HUES64 (cell line): Measurements from ENCODE around the gene MACROD2.
A peak's percentile ranks its signal among the peaks of the same experiment; 100 is the strongest.

Experiments
- H3K27ac ChIP-seq: 2 replicates; pipeline ENCODE4 v1.7.0; 2013; ENCODE audit warnings: low read depth, low read length, inconsistent platforms
- H3K27me3 ChIP-seq: 2 replicates; pipeline ENCODE4 v1.6.1; 2013; ENCODE audit warnings: mild to moderate bottlenecking, low read length; ENCODE audit not compliant: insufficient read depth
- H3K36me3 ChIP-seq: 2 replicates; pipeline ENCODE4 v1.6.1; 2013; ENCODE audit warnings: mild to moderate bottlenecking, low read length; ENCODE audit not compliant: insufficient read depth
- H3K4me1 ChIP-seq: 2 replicates; pipeline ENCODE4 v1.6.1; 2013; ENCODE audit warnings: mild to moderate bottlenecking, low read length, moderate library complexity; ENCODE audit not compliant: insufficient read depth
- H3K4me3 ChIP-seq: 2 replicates; pipeline ENCODE4 v1.5.1; 2013; ENCODE audit warnings: mild to moderate bottlenecking, low read length, moderate library complexity
- H3K9ac ChIP-seq: 2 replicates; pipeline ENCODE4 v1.6.1; 2013; ENCODE audit warnings: mild to moderate bottlenecking, low read depth, low read length
- H3K9me3 ChIP-seq: 2 replicates; pipeline ENCODE4 v1.6.1; 2013; ENCODE audit warnings: low read depth, low read length; ENCODE audit not compliant: insufficient read depth
- WGBS: fragments of 150-250, 120-280 bp; methylation state at CpG from one replicate; pipeline ENCODE4 v1.1.7; 2013; ENCODE audit warnings: missing lambda C conversion rate; 5-methylcytosine and 5-hydroxymethylcytosine counted together

MACROD2 gene

GRCh38 chr20:14955399-14955798 lies 960.1 kb downstream of the MACROD2 start:
- 95% methylated on average over 4 of the region's 4 CpGs for WGBS
- Histone ChIP-seq H3K9ac (no peak overlapping the region), H3K4me3 (no peak overlapping the region), H3K36me3 (no peaks in the 10 kb centered on the region), H3K27me3 (no peaks in the 10 kb centered on the region), H3K9me3 (no peaks in the 10 kb centered on the region), H3K4me1 (peaks cover 31% of the 10 kb centered on the region), H3K27ac (peak overlapping the region; percentile 14; the same call in 1 of the 2 replicates)

GRCh38 chr20:14956026-14956425 lies 960.7 kb downstream of the MACROD2 start:
- Histone ChIP-seq H3K36me3 (no peaks in the 10 kb centered on the region), H3K4me1 (peaks cover 25% of the 10 kb centered on the region)
- 91% methylated on average over 2 of the region's 3 CpGs for WGBS

GRCh38 chr20:14956538-14956937 lies 961.2 kb downstream of the MACROD2 start:
- Histone ChIP-seq H3K4me3 (no peak overlapping the region), H3K36me3 (no peaks in the 10 kb centered on the region), H3K27me3 (no peaks in the 10 kb centered on the region), H3K4me1 (peaks cover 22% of the 10 kb centered on the region), H3K27ac (no peak overlapping the region), H3K9ac (no peak overlapping the region), H3K9me3 (no peaks in the 10 kb centered on the region)
- WGBS = 88% methylated on average over 5 of the region's 5 CpGs

More at GRCh38 chr20:14956026-14956425, 960.7 kb downstream of the MACROD2 start:
- Histone ChIP-seq H3K27me3 (no peaks in the 10 kb centered on the region), H3K9ac (no peak overlapping the region), H3K4me3 (no peak overlapping the region), H3K27ac (no peak overlapping the region), H3K9me3 (no peaks in the 10 kb centered on the region)

GRCh38 chr20:14957402-14957801 lies 962.1 kb downstream of the MACROD2 start:
- Histone ChIP-seq H3K4me3 (no peak overlapping the region), H3K9me3 (no peaks in the 10 kb centered on the region), H3K4me1 (peaks cover 16% of the 10 kb centered on the region), H3K36me3 (no peaks in the 10 kb centered on the region), H3K9ac (no peak overlapping the region), H3K27ac (no peak overlapping the region), H3K27me3 (no peaks in the 10 kb centered on the region)
- 90% methylated on average over 4 of the region's 4 CpGs for WGBS

GRCh38 chr20:14958626-14959025 lies 963.3 kb downstream of the MACROD2 start:
- Histone ChIP-seq H3K9me3 (no peaks in the 10 kb centered on the region), H3K27me3 (no peaks in the 10 kb centered on the region), H3K27ac (no peak overlapping the region), H3K4me3 (no peak overlapping the region), H3K4me1 (peaks cover 26% of the 10 kb centered on the region), H3K9ac (no peak overlapping the region), H3K36me3 (no peaks in the 10 kb centered on the region)

- H3K27ac ChIP-seq = no peak overlapping the region
- 96% methylated on average over 7 of the region's 7 CpGs for WGBS
- H3K9ac ChIP-seq = no peak overlapping the region
- H3K4me3 ChIP-seq = no peak overlapping the region
- H3K36me3 ChIP-seq = no peaks in the 10 kb centered on the region
- peaks cover 29% of the 10 kb centered on the region for H3K4me1 ChIP-seq
- no peaks in the 10 kb centered on the region for H3K9me3 ChIP-seq
- no peaks in the 10 kb centered on the region for H3K27me3 ChIP-seq
Observed at GRCh38 chr20:14959506-14960475, 964.5 kb downstream of the MACROD2 start.

- H3K4me1 ChIP-seq = peaks cover 22% of the 10 kb centered on the region
- no peaks in the 10 kb centered on the region for H3K27me3 ChIP-seq
- no peak overlapping the region for H3K27ac ChIP-seq
- WGBS = 100% methylated on average over 1 of the region's 3 CpGs
- H3K9ac ChIP-seq = no peak overlapping the region
- no peaks in the 10 kb centered on the region for H3K9me3 ChIP-seq
- no peak overlapping the region for H3K4me3 ChIP-seq
- no peaks in the 10 kb centered on the region for H3K36me3 ChIP-seq
Observed at GRCh38 chr20:14960831-14961230, 965.5 kb downstream of the MACROD2 start.

- H3K36me3 ChIP-seq = no peaks in the 10 kb centered on the region
- no peak overlapping the region for H3K9ac ChIP-seq
- no peaks in the 10 kb centered on the region for H3K27me3 ChIP-seq
- peaks cover 13% of the 10 kb centered on the region for H3K4me1 ChIP-seq
- no peaks in the 10 kb centered on the region for H3K9me3 ChIP-seq
- WGBS = 29% methylated on average over 3 of the region's 3 CpGs
- H3K4me3 ChIP-seq = no peak overlapping the region
- H3K27ac ChIP-seq = peak overlapping the region; percentile 9; the same call in 1 of the 2 replicates
Observed at GRCh38 chr20:14963262-14963663, 967.9 kb downstream of the MACROD2 start.

- Histone ChIP-seq H3K4me3 (no peak overlapping the region), H3K9me3 (no peaks in the 10 kb centered on the region), H3K4me1 (peaks cover 13% of the 10 kb centered on the region), H3K27ac (no peak overlapping the region), H3K27me3 (no peaks in the 10 kb centered on the region), H3K36me3 (no peaks in the 10 kb centered on the region), H3K9ac (no peak overlapping the region)
- WGBS = 95% methylated on average over 3 of the region's 3 CpGs
Observed at GRCh38 chr20:14966203-14966602, 970.9 kb downstream of the MACROD2 start.

GRCh38 chr20:14966808-14967207 lies 971.5 kb downstream of the MACROD2 start:
- Histone ChIP-seq H3K9me3 (no peaks in the 10 kb centered on the region), H3K9ac (no peak overlapping the region), H3K36me3 (no peaks in the 10 kb centered on the region), H3K27ac (no peak overlapping the region), H3K4me3 (no peak overlapping the region), H3K4me1 (peaks cover 13% of the 10 kb centered on the region), H3K27me3 (no peaks in the 10 kb centered on the region)

- WGBS = no CpG with 5 or more reads among the region's 1 CpG
- Histone ChIP-seq H3K9ac (no peak overlapping the region), H3K27me3 (no peaks in the 10 kb centered on the region), H3K4me3 (no peak overlapping the region), H3K27ac (no peak overlapping the region), H3K4me1 (no peaks in the 10 kb centered on the region), H3K36me3 (no peaks in the 10 kb centered on the region), H3K9me3 (no peaks in the 10 kb centered on the region)
Observed at GRCh38 chr20:14972256-14972655, 976.9 kb downstream of the MACROD2 start.
